K562 (cell line): Measurements from ENCODE around the gene SEC63. TPM values are rescaled to one million over a fixed set of nuclear protein-coding genes. Genes with fewer than 3 reads are reported as not detected.

Source experiments
- CBFA2T3 ChIP-seq: fragments of 450-650 bp; IDR thresholded peaks from 2 replicates; pipeline ENCODE4 v1.6.1; 2017
- CHD2 ChIP-seq: IDR thresholded peaks from 2 replicates; pipeline ENCODE4 v1.6.1; 2011; ENCODE audit warnings: low read depth, low read length
- E2F4 ChIP-seq: sonication (generic); formaldehyde crosslinking; IDR thresholded peaks from 2 replicates; pipeline ENCODE4 v1.8.0; 2022; ENCODE audit warnings: mild to moderate bottlenecking, low read depth, missing genetic modification reagents
- ETS1 ChIP-seq: conservative IDR thresholded peaks from 2 replicates; pipeline ENCODE4 v1.6.1; 2011; ENCODE audit warnings: low read depth, mild to moderate bottlenecking, low read length; ENCODE audit not compliant: control insufficient read depth
- FOXJ3 ChIP-seq: sonication (generic); formaldehyde crosslinking; IDR thresholded peaks from 2 replicates; pipeline ENCODE4 v1.4.0; 2020; ENCODE audit warnings: mild to moderate bottlenecking, missing genetic modification reagents
- HDAC2 ChIP-seq: fragments of 450-650 bp; IDR thresholded peaks from 2 replicates; pipeline ENCODE4 v1.6.1; 2016; ENCODE audit warnings: mild to moderate bottlenecking
- MEIS2 ChIP-seq: fragments of 450-650 bp; IDR thresholded peaks from 2 replicates; pipeline ENCODE4 v1.6.1; 2014; ENCODE audit warnings: mild to moderate bottlenecking; ENCODE audit not compliant: partially characterized antibody
- NONO ChIP-seq, 2 experiments: fragments of 200-400 bp in 1 of 2; fragments of 450-650 bp in 1 of 2; formaldehyde crosslinking in 1 of 2; IDR thresholded peaks; 2 replicates each; pipeline ENCODE4 v1.6.1; 2017; ENCODE audit warnings: low read depth in 2 of 2, mild to moderate bottlenecking in 2 of 2, moderate library complexity in 2 of 2, low read length in 1 of 2
- PBX2 ChIP-seq, 2 experiments: IDR thresholded peaks in 1 of 2; conservative IDR thresholded peaks in 1 of 2; 2 replicates each; pipeline ENCODE4 v1.6.1; 2016; ENCODE audit warnings: low read depth in 2 of 2, mild to moderate bottlenecking in 1 of 2, missing compliant biosample characterization in 1 of 2, missing genetic modification characterization in 1 of 2, moderate library complexity in 1 of 2
- PRMT5 ChIP-seq: sonication (generic); formaldehyde crosslinking; IDR thresholded peaks from 2 replicates; pipeline ENCODE4 v1.5.0; 2020; ENCODE audit warnings: missing genetic modification reagents
- SAP30 ChIP-seq: fragments of 200-600 bp; sonication (generic); IDR thresholded peaks from 2 replicates; pipeline ENCODE4 v1.6.1; 2012; ENCODE audit warnings: borderline replicate concordance, low read depth, mild to moderate bottlenecking, moderate library complexity, low read length, control low read depth, inconsistent platforms; ENCODE audit not compliant: insufficient read depth, poor library complexity, severe bottlenecking
- STAT5A ChIP-seq: IDR thresholded peaks from 2 replicates; pipeline ENCODE4 v1.6.1; 2012; ENCODE audit warnings: low read length, inconsistent platforms, borderline replicate concordance
- TCF7 ChIP-seq: sonication (generic); IDR thresholded peaks from 2 replicates; pipeline ENCODE4 v1.6.1; 2016; ENCODE audit warnings: antibody characterized with exemption, borderline replicate concordance
- ZNF395 ChIP-seq: fragments of 200-800 bp; sonication (Bioruptor generic); IDR thresholded peaks from 2 replicates; pipeline ENCODE4 v1.6.1; 2017; ENCODE audit warnings: missing genetic modification characterization, missing compliant biosample characterization
- ZNF41 ChIP-seq: fragments of 250-450 bp; sonication (Bioruptor Pico); conservative IDR thresholded peaks from 2 replicates; pipeline ENCODE4 v1.4.0; 2020; ENCODE audit warnings: mild to moderate bottlenecking
- ZNF644 ChIP-seq: fragments of 200-800 bp; sonication (Bioruptor generic); IDR thresholded peaks from 2 replicates; pipeline ENCODE4 v1.6.1; 2016; ENCODE audit warnings: low read depth, missing genetic modification characterization, missing compliant biosample characterization
- polyA plus RNA-seq, 8 experiments: library from polyadenylated mRNA; depleted of rRNA in 4 of 8; stranded (reverse) in 5 of 8; unstranded in 3 of 8; fragments of >200 nt; fragmentation: Nextera tagmentation in 2 of 8; fragmentation: Illumina TruSeq in 1 of 8; extraction: Ambion mirVana in 2 of 8; extraction: Trizol in 1 of 8; gene quantifications; 2 replicates each; pipeline versions ENCODE4 v1.2.1 to v1.2.3, GENCODE V29; 2011 to 2014; ENCODE audit warnings: inconsistent platforms in 1 of 8, missing spikeins in 1 of 8
- total RNA-seq, 7 experiments: library from RNA; depleted of rRNA in 6 of 7; stranded (reverse); fragments of >200 nt in 6 of 7; fragmentation: Illumina TruSeq in 2 of 7; extraction: Trizol in 2 of 7; gene quantifications; 2 replicates each; pipeline versions ENCODE4 v1.2.1 to v1.2.3, GENCODE V29; 2011 to 2021; ENCODE audit warnings: low replicate concordance in 1 of 7
- TF ChIP-seq, protein P1 (sequence below): fragments of 450-650 bp; formaldehyde crosslinking; IDR thresholded peaks from 2 replicates; pipeline ENCODE4 v1.4.0; 2022; ENCODE audit warnings: missing genetic modification characterization

Gene SEC63
- total and polyA plus RNA-seq, 9 of the 15 experiments (the other 6 are each of a cell fraction or from before 2014, with no cell fraction given): 13.8 to 74.6 (median 28.4) TPM

- TF ChIP-seq ETS1 (peak; percentile 75), ZNF644 (tag) (no peak), ZNF41 (CRISPR knock-in tag) (no peak), CHD2 (peak; percentile 97), MEIS2 (peak; percentile 18), STAT5A (no peak), SAP30 (peak; percentile 32), PRMT5 (CRISPR knock-in tag) (no peak), HDAC2 (peak; percentile 74; the same call in 1 of the 2 replicates), E2F4 (0 out of 2 replicates have a peak, but pooled peaks have one; percentile 30), PBX2 (CRISPR knock-in tag; IDR thresholded peaks at IDR 0.05; ENCODE audit: low read depth) (0 out of 2 replicates have a peak, but pooled peaks have one; percentile 27), PBX2 (tag; conservative IDR thresholded peaks at IDR 0.05; ENCODE audit: low read depth) (no peak), FOXJ3 (no peak), ZNF395 (CRISPR knock-in tag) (peak; percentile 55; the same call in 1 of the 2 replicates), NONO (IDR thresholded peaks at IDR 0.05; ENCODE audit: low read depth in 2 of 2, low read length in 1 of 2) (peak in 1 of 2 experiments; percentile 65; a peak in 2 of 4 replicates), TCF7 (0 out of 2 replicates have a peak, but pooled peaks have one; percentile 45), CBFA2T3 (no peak)
- TF ChIP-seq, protein P1, sequence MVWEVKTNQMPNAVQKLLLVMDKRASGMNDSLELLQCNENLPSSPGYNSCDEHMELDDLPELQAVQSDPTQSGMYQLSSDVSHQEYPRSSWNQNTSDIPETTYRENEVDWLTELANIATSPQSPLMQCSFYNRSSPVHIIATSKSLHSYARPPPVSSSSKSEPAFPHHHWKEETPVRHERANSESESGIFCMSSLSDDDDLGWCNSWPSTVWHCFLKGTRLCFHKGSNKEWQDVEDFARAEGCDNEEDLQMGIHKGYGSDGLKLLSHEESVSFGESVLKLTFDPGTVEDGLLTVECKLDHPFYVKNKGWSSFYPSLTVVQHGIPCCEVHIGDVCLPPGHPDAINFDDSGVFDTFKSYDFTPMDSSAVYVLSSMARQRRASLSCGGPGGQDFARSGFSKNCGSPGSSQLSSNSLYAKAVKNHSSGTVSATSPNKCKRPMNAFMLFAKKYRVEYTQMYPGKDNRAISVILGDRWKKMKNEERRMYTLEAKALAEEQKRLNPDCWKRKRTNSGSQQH (CRISPR knock-in tag): peak; percentile 82
Observed at GRCh38 chr6:107957909-107958688, at the start of gene SEC63 (continued).
